ENCODE measurements around the gene NTM. TPM values are rescaled to one million over a fixed set of nuclear protein-coding genes. Genes with fewer than 3 reads are reported as not detected.

Gene NTM
- total and polyA plus RNA-seq, 2 of the 8 experiments (the other 6 are each of a cell fraction or from before 2014, with no cell fraction given): 13.4 to 20.0 TPM

GRCh38 chr11:132042296-132042695 lies 671.9 kb downstream of the NTM start:
- Histone ChIP-seq H3K27ac (ENCODE audit: low read depth, low read length) (no peak overlapping the region), H3K23me2 (ENCODE audit: low read depth, low read length) (peaks cover 4% of the 10 kb centered on the region; the same call in 1 of the 2 replicates), H2BK5ac (ENCODE audit: low read depth, low read length) (no peak overlapping the region), H3K14ac (ENCODE audit: insufficient read length) (no peak overlapping the region), H3K36me3 (ENCODE audit: control insufficient read depth in 2 of 4, insufficient read depth in 4 of 4, low read length in 3 of 4) (no peaks in the 10 kb centered on the region), H3K4me3 (ENCODE audit: extremely low read depth in 1 of 4, insufficient read depth in 2 of 4, low read depth in 3 of 4, low read length in 4 of 4) (no peak overlapping the region), H4K91ac (replicated peaks; ENCODE audit: insufficient read length, low read length) (no peak overlapping the region), H4K5ac (ENCODE audit: insufficient read length, low read depth, low read length) (no peak overlapping the region), H3K4ac (replicated peaks; ENCODE audit: insufficient read length, low read depth, low read length) (no peak overlapping the region), H3K4me1 (replicated peaks in 1 of 4; ENCODE audit: control insufficient read depth in 3 of 4, insufficient read depth in 4 of 4, low read length in 3 of 4) (peaks cover 0 to 11% (median 7%) of the 10 kb centered on the region in 4 experiments; a peak in 6 of 7 replicates), H4K8ac (ENCODE audit: extremely low read depth, insufficient read depth, low read length) (no peak overlapping the region), H3K4me2 (ENCODE audit: insufficient read depth in 1 of 2, low read depth in 2 of 2, low read length in 2 of 2) (no peak overlapping the region), H3K9me3 (ENCODE audit: insufficient read depth in 2 of 2, low read depth in 1 of 2, low read length in 1 of 2) (no peaks in the 10 kb centered on the region), H2BK120ac (replicated peaks; ENCODE audit: low read depth, low read length) (no peak overlapping the region), H2AFZ (ENCODE audit: low read length) (no peak overlapping the region), H2BK20ac (ENCODE audit: low read length) (no peak overlapping the region), H3K18ac (ENCODE audit: extremely low read depth, low read length) (no peak overlapping the region), H3K56ac (replicated peaks; ENCODE audit: insufficient read length, low read depth, low read length) (no peak overlapping the region), H3K9ac (replicated peaks in 1 of 4; ENCODE audit: extremely low read depth in 1 of 4, low read depth in 3 of 4, low read length in 3 of 4) (no peak overlapping the region), H2AK5ac (ENCODE audit: low read depth, low read length) (no peak overlapping the region), H2BK15ac (ENCODE audit: low read length) (no peak overlapping the region), H3K23ac (ENCODE audit: insufficient read length) (no peak overlapping the region), H3K79me2 (ENCODE audit: control insufficient read depth in 1 of 2, insufficient read depth in 2 of 2, low read length in 2 of 2) (no peaks in the 10 kb centered on the region), H2BK12ac (ENCODE audit: low read depth, low read length) (no peak overlapping the region), H3K27me3 (replicated peaks in 1 of 4; ENCODE audit: control insufficient read depth in 3 of 4, extremely low read depth in 1 of 4, insufficient read depth in 3 of 4, low read length in 3 of 4) (no peaks in the 10 kb centered on the region), H4K20me1 (replicated peaks in 1 of 2; ENCODE audit: control insufficient read depth in 1 of 2, insufficient read depth in 2 of 2, low read length in 2 of 2) (no peaks in the 10 kb centered on the region), H3K79me1 (ENCODE audit: low read depth, low read length) (no peaks in the 10 kb centered on the region)
- ChIA-PET CTCF (ENCODE audit: partially characterized antibody) (interaction anchor here (0.9 to 2.8 kb wide), 10 partner anchors 9 to 348 kb away, joined by 3 to 8 read pairs (median 4); no protein-coding TSS in a partner anchor), POLR2A (ENCODE audit: partially characterized antibody) (no interaction called here)
- WGBS, 2 experiments (ENCODE audit: extremely low coverage in 1 of 2, insufficient coverage in 1 of 2, insufficient read length in 1 of 2, insufficient replicate concordance in 2 of 2, low coverage in 1 of 2, low lambda C conversion rate in 2 of 2, missing lambda C conversion rate in 1 of 2): 88% methylated on average over 2 of the region's 2 CpGs; no CpG with 5 or more reads in 1 of the 2 experiments
- TF ChIP-seq CTBP2 (IDR thresholded peaks at IDR 0.05; ENCODE audit: borderline replicate concordance, insufficient read depth, insufficient read length, low read length): no peak
- no peak for DNase-seq (ENCODE audit: low read depth in 1 of 2, low spot score in 2 of 2)
- FAIRE-seq: no peak
